HEK293 (cell line): ENCODE results near the gene OR2AE1.

ENCODE experiments used
- CTCF ChIA-PET: fragments of 350-600 bp; formaldehyde crosslinking; extraction: SDS; loops from one replicate; lab custom pipeline; 2021; ENCODE audit warnings: antibody characterized with exemption; lab: Yijun Ruan, JAX
- POLR2A ChIA-PET: fragments of 300-600 bp; formaldehyde crosslinking; extraction: SDS; loops from one replicate; lab custom pipeline; 2020; ENCODE audit warnings: antibody characterized with exemption, inconsistent platforms; lab: Yijun Ruan, JAX
- H3K27ac ChIP-seq: fragments of 200-500 bp; sonication (Bioruptor generic); 2 replicates; pipeline ENCODE4 v1.5.1; 2014; ENCODE audit warnings: low read depth, low read length, control low read depth, inconsistent platforms; ENCODE audit errors: extremely low read depth
- H3K36me3 ChIP-seq, 2 experiments: fragments of 200-500 bp in 1 of 2; sonication (Bioruptor generic) in 1 of 2; 1 replicate in 1 of 2; 2 replicates in 1 of 2; pipeline ENCODE4 v1.5.1; 2014 to 2017; ENCODE audit warnings: inconsistent platforms in 2 of 2, low read length in 2 of 2; ENCODE audit not compliant: control insufficient read depth in 2 of 2, insufficient read depth in 1 of 2
- H3K4me1 ChIP-seq: fragments of 200-500 bp; sonication (Bioruptor generic); 2 replicates; pipeline ENCODE4 v1.5.1; 2014; ENCODE audit warnings: mild to moderate bottlenecking, low read length, inconsistent platforms; ENCODE audit not compliant: control insufficient read depth, insufficient read depth
- H3K4me3 ChIP-seq: 2 replicates; pipeline ENCODE4 v1.5.1; 2011; ENCODE audit warnings: low read depth, mild to moderate bottlenecking, control low read depth, low read length, moderate library complexity
- H3K9me3 ChIP-seq: fragments of 200-500 bp; sonication (Bioruptor generic); 2 replicates; pipeline ENCODE4 v1.5.1; 2014; ENCODE audit warnings: low read depth, low read length, inconsistent platforms; ENCODE audit not compliant: control insufficient read depth, insufficient read depth
- GLIS1 ChIP-seq: fragments of 450-650 bp; formaldehyde crosslinking; IDR thresholded peaks from 2 replicates; pipeline ENCODE4 v1.5.1; 2016; ENCODE audit warnings: missing biosample characterization, missing genetic modification characterization
- GLIS2 ChIP-seq: fragments of 450-650 bp; formaldehyde crosslinking; IDR thresholded peaks from 2 replicates; pipeline ENCODE4 v1.5.1; 2016; ENCODE audit warnings: missing biosample characterization, missing genetic modification characterization
- HOXC10 ChIP-seq: sonication (generic); formaldehyde crosslinking; IDR thresholded peaks from 2 replicates; pipeline ENCODE4 v1.8.1; 2023; ENCODE audit warnings: mild to moderate bottlenecking, missing genetic modification reagents
- PRDM1 ChIP-seq: fragments of 450-650 bp; formaldehyde crosslinking; IDR thresholded peaks from 2 replicates; pipeline ENCODE4; 2016; ENCODE audit warnings: missing biosample characterization, missing genetic modification characterization
- SP7 ChIP-seq: fragments of 450-650 bp; formaldehyde crosslinking; IDR thresholded peaks from 2 replicates; pipeline ENCODE4 v1.5.1; 2016; ENCODE audit warnings: missing biosample characterization, missing genetic modification characterization
- TRIM28 ChIP-seq: IDR thresholded peaks from 2 replicates; pipeline ENCODE4 v1.6.1; 2011; ENCODE audit warnings: low read length, control low read depth, borderline replicate concordance
- ZBTB21 ChIP-seq: fragments of 450-650 bp; formaldehyde crosslinking; IDR thresholded peaks from 2 replicates; pipeline ENCODE4 v1.5.1; 2017; ENCODE audit warnings: missing biosample characterization, missing genetic modification characterization
- ZBTB48 ChIP-seq: fragments of 450-650 bp; formaldehyde crosslinking; IDR thresholded peaks from 2 replicates; pipeline ENCODE4 v1.5.1; 2016; ENCODE audit warnings: missing biosample characterization, missing genetic modification characterization
- ZFHX2 ChIP-seq: fragments of 450-650 bp; formaldehyde crosslinking; conservative IDR thresholded peaks from 2 replicates; pipeline ENCODE4 v1.5.1; 2016; ENCODE audit warnings: missing biosample characterization, missing genetic modification characterization
- ZNF19 ChIP-seq: fragments of 450-650 bp; formaldehyde crosslinking; IDR thresholded peaks from 2 replicates; pipeline ENCODE4; 2016; ENCODE audit warnings: missing biosample characterization, missing genetic modification characterization, low read depth
- ZNF2 ChIP-seq: fragments of 450-650 bp; formaldehyde crosslinking; IDR thresholded peaks from 2 replicates; pipeline ENCODE4 v1.5.1; 2016; ENCODE audit warnings: missing biosample characterization, missing genetic modification characterization
- ZNF24 ChIP-seq: fragments of 450-650 bp; formaldehyde crosslinking; IDR thresholded peaks from 2 replicates; pipeline ENCODE4 v1.5.1; 2016; ENCODE audit warnings: missing biosample characterization, missing genetic modification characterization
- ZNF350 ChIP-seq: fragments of 450-650 bp; formaldehyde crosslinking; IDR thresholded peaks from 2 replicates; pipeline ENCODE4 v1.5.0; 2017; ENCODE audit warnings: missing biosample characterization, mild to moderate bottlenecking, missing genetic modification characterization
- ZNF354C ChIP-seq: fragments of 450-650 bp; formaldehyde crosslinking; IDR thresholded peaks from 2 replicates; pipeline ENCODE4 v1.5.1; 2016; ENCODE audit warnings: missing biosample characterization, missing genetic modification characterization, low read depth, borderline replicate concordance
- ZNF416 ChIP-seq: fragments of 450-650 bp; formaldehyde crosslinking; IDR thresholded peaks from 2 replicates; pipeline ENCODE4 v1.5.1; 2016; ENCODE audit warnings: missing biosample characterization, missing genetic modification characterization
- ZNF473 ChIP-seq: fragments of 450-650 bp; formaldehyde crosslinking; IDR thresholded peaks from 2 replicates; pipeline ENCODE4 v1.5.1; 2017; ENCODE audit warnings: missing biosample characterization, missing genetic modification characterization
- ZNF48 ChIP-seq: fragments of 450-650 bp; formaldehyde crosslinking; IDR thresholded peaks from 2 replicates; pipeline ENCODE4 v1.5.1; 2016; ENCODE audit warnings: missing biosample characterization, missing genetic modification characterization
- ZNF529 ChIP-seq: fragments of 450-650 bp; formaldehyde crosslinking; IDR thresholded peaks from 2 replicates; pipeline ENCODE4 v1.5.1; 2017; ENCODE audit warnings: missing genetic modification characterization, missing biosample characterization; ENCODE audit not compliant: insufficient replicate concordance
- ZNF544 ChIP-seq: fragments of 450-650 bp; formaldehyde crosslinking; IDR thresholded peaks from 2 replicates; pipeline ENCODE4 v1.5.0; 2017; ENCODE audit warnings: missing biosample characterization, missing genetic modification characterization
- ZNF596 ChIP-seq: fragments of 450-650 bp; IDR thresholded peaks from 2 replicates; pipeline ENCODE4 v1.5.0; 2018; ENCODE audit warnings: missing biosample characterization, mild to moderate bottlenecking, missing genetic modification characterization, moderate library complexity
- ZNF843 ChIP-seq: fragments of 450-650 bp; formaldehyde crosslinking; IDR thresholded peaks from 2 replicates; pipeline ENCODE4 v1.5.1; 2016; ENCODE audit warnings: missing biosample characterization, missing genetic modification characterization
- TF ChIP-seq, protein P1 (sequence below): fragments of 450-650 bp; formaldehyde crosslinking; conservative IDR thresholded peaks from 2 replicates; pipeline ENCODE4 v1.5.1; 2016; ENCODE audit warnings: low read depth, missing biosample characterization, missing genetic modification characterization
- TF ChIP-seq, protein P2 (sequence below): fragments of 450-650 bp; formaldehyde crosslinking; IDR thresholded peaks from 2 replicates; pipeline ENCODE4 v1.5.1; 2016; ENCODE audit warnings: missing biosample characterization, missing genetic modification characterization
- TF ChIP-seq, protein P3 (sequence below): fragments of 450-650 bp; formaldehyde crosslinking; optimal IDR thresholded peaks from 2 replicates; pipeline ENCODE3; 2016; ENCODE audit warnings: missing biosample characterization, mild to moderate bottlenecking, missing genetic modification characterization
- TF ChIP-seq, protein P4 (sequence below): fragments of 450-650 bp; formaldehyde crosslinking; IDR thresholded peaks from 2 replicates; pipeline ENCODE4; 2016; ENCODE audit warnings: missing biosample characterization, missing genetic modification characterization

The OR2AE1 gene

DNA sequence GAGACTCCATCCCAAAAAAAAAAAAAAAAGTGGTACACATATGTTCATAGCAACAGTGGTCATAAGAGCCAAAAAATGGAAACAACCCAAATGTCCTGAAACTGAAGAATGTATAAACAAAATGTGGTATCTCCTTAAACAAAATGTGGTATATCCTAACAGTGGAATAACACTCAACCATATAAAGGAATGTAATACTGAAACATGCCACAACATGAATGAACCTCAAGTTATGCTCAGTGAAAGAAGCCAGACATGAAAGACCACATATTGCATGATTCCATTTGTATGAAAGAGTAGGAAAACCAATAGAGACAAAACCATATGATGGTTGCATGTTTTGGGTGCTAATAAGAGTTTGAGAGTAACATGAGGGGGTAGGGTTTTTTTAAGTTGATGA, 49.5 kb upstream of the OR2AE1 start (continued):
- no peak for TF ChIP-seq ZNF19
- TF ChIP-seq ZNF544 = no peak
- no peak for TF ChIP-seq ZNF350 (tag by site-specific recombination)
- no peak for TF ChIP-seq GLIS1 (tag by site-specific recombination)
- no peak for TF ChIP-seq ZNF416
- no peak for TF ChIP-seq ZNF843 (tag by site-specific recombination)
- no peak for TF ChIP-seq ZFHX2 (tag by site-specific recombination)
- TF ChIP-seq ZBTB48 (tag by site-specific recombination) = no peak
- TF ChIP-seq, protein P1, sequence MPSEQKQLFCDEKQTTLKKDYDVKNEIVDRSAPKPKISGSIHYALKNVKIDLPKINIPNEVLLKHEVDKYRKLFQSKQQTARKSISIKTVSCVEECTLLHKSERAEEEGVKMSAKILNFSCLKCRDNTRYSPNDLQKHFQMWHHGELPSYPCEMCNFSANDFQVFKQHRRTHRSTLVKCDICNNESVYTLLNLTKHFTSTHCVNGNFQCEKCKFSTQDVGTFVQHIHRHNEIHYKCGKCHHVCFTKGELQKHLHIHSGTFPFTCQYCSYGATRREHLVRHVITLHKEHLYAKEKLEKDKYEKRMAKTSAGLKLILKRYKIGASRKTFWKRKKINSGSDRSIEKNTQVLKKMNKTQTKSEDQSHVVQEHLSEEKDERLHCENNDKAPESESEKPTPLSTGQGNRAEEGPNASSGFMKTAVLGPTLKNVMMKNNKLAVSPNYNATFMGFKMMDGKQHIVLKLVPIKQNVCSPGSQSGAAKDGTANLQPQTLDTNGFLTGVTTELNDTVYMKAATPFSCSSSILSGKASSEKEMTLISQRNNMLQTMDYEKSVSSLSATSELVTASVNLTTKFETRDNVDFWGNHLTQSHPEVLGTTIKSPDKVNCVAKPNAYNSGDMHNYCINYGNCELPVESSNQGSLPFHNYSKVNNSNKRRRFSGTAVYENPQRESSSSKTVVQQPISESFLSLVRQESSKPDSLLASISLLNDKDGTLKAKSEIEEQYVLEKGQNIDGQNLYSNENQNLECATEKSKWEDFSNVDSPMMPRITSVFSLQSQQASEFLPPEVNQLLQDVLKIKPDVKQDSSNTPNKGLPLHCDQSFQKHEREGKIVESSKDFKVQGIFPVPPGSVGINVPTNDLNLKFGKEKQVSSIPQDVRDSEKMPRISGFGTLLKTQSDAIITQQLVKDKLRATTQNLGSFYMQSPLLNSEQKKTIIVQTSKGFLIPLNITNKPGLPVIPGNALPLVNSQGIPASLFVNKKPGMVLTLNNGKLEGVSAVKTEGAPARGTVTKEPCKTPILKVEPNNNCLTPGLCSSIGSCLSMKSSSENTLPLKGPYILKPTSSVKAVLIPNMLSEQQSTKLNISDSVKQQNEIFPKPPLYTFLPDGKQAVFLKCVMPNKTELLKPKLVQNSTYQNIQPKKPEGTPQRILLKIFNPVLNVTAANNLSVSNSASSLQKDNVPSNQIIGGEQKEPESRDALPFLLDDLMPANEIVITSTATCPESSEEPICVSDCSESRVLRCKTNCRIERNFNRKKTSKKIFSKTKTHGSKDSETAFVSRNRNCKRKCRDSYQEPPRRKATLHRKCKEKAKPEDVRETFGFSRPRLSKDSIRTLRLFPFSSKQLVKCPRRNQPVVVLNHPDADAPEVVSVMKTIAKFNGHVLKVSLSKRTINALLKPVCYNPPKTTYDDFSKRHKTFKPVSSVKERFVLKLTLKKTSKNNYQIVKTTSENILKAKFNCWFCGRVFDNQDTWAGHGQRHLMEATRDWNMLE = no peak
- TF ChIP-seq ZNF596 (tag by site-specific recombination) = no peak
- no peak for TF ChIP-seq ZNF24 (tag by site-specific recombination)
- TF ChIP-seq ZNF48 (tag by site-specific recombination) = no peak
- TF ChIP-seq, protein P2, sequence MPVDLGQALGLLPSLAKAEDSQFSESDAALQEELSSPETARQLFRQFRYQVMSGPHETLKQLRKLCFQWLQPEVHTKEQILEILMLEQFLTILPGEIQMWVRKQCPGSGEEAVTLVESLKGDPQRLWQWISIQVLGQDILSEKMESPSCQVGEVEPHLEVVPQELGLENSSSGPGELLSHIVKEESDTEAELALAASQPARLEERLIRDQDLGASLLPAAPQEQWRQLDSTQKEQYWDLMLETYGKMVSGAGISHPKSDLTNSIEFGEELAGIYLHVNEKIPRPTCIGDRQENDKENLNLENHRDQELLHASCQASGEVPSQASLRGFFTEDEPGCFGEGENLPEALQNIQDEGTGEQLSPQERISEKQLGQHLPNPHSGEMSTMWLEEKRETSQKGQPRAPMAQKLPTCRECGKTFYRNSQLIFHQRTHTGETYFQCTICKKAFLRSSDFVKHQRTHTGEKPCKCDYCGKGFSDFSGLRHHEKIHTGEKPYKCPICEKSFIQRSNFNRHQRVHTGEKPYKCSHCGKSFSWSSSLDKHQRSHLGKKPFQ (tag by site-specific recombination) = no peak

DNA sequence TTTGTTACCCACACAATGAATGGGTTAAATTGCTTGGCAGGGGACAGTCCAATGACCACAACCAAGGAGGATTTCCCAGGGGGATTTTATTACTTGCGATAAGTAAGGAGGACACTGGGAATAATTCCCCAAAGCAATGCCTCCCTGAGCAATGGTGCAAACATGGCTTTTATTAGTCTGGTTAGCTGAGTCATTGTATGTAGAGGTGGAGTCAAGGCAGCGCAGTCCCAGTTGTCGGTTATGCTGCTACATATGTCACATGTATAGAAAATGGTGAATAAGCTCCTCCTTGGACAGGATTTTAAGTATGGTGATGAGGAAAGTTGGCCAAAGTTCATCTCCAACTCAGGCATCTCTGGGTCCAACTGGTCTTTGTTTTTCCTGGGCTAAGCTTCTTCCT, 46.4 kb upstream of the OR2AE1 start:
- CTCF ChIA-PET = interaction anchor here (0.6 kb wide), 1 partner anchor 1606 kb away, joined by 4 read pairs; no protein-coding TSS in a partner anchor
- H3K4me3 ChIP-seq = no peak overlapping the region
- POLR2A ChIA-PET = no interaction called here
- TF ChIP-seq, protein P3, sequence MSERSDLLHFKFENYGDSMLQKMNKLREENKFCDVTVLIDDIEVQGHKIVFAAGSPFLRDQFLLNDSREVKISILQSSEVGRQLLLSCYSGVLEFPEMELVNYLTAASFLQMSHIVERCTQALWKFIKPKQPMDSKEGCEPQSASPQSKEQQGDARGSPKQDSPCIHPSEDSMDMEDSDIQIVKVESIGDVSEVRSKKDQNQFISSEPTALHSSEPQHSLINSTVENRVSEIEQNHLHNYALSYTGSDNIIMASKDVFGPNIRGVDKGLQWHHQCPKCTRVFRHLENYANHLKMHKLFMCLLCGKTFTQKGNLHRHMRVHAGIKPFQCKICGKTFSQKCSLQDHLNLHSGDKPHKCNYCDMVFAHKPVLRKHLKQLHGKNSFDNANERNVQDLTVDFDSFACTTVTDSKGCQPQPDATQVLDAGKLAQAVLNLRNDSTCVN (tag by site-specific recombination) = no peak
- TF ChIP-seq ZNF354C (tag by site-specific recombination) (no peak), ZFHX2 (tag by site-specific recombination) (no peak), SP7 (tag by site-specific recombination) (no peak), TRIM28 (no peak), HOXC10 (no peak), ZNF529 (tag by site-specific recombination) (no peak), ZBTB21 (tag by site-specific recombination) (no peak), PRDM1 (no peak), GLIS2 (tag by site-specific recombination) (no peak), ZNF2 (tag by site-specific recombination) (no peak), ZNF473 (tag by site-specific recombination) (no peak)
- TF ChIP-seq, protein P4, sequence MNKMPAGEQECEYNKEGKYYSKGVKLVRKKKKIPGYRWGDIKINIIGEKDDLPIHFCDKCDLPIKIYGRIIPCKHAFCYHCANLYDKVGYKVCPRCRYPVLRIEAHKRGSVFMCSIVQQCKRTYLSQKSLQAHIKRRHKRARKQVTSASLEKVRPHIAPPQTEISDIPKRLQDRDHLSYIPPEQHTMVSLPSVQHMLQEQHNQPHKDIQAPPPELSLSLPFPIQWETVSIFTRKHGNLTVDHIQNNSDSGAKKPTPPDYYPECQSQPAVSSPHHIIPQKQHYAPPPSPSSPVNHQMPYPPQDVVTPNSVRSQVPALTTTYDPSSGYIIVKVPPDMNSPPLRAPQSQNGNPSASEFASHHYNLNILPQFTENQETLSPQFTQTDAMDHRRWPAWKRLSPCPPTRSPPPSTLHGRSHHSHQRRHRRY (tag by site-specific recombination) = no peak
- TF ChIP-seq, protein P1 = no peak

More for the DNA sequence above, 46.4 kb upstream of the OR2AE1 start:
- Histone ChIP-seq H3K27ac (no peak overlapping the region), H3K36me3 (peaks cover 0 to 3% of the 10 kb centered on the region in 2 experiments; a peak in 1 of 3 replicates), H3K9me3 (no peaks in the 10 kb centered on the region), H3K4me1 (no peaks in the 10 kb centered on the region)
